Sigmoid colon (tissue), 7 donors: Measurements from ENCODE around the gene RXRA. TPM values are rescaled to one million over a fixed set of nuclear protein-coding genes. Genes with fewer than 3 reads are reported as not detected.

Experiments
- DNase-seq: peaks from one replicate; pipeline ENCODE4 v3.0.0-alpha.2; 2019
- H3K27ac ChIP-seq, 4 donors: fragments of 200-600 bp; sonication (generic); one replicate each; pipeline ENCODE4 v1.5.1; 2016 to 2019; ENCODE audit warnings: mild to moderate bottlenecking in 1 of 4
- H3K27me3 ChIP-seq, 3 donors: fragments of 200-600 bp; sonication (generic); one replicate each; pipeline ENCODE4 v1.5.1; 2019; ENCODE audit warnings: mild to moderate bottlenecking in 1 of 3
- H3K36me3 ChIP-seq, 4 donors: fragments of 200-600 bp; sonication (generic); one replicate each; pipeline ENCODE4 v1.5.1; 2016 to 2019
- H3K4me1 ChIP-seq, 4 donors: fragments of 200-600 bp; sonication (generic); one replicate each; pipeline ENCODE4 v1.5.1; 2017 to 2019
- H3K4me3 ChIP-seq, 4 donors: fragments of 200-600 bp; sonication (generic); one replicate each; pipeline ENCODE4 v1.5.1; 2017 to 2019; ENCODE audit warnings: mild to moderate bottlenecking in 2 of 4, moderate library complexity in 1 of 4
- H3K9me3 ChIP-seq, 4 donors: fragments of 200-600 bp in 3 of 4; sonication (generic) in 3 of 4; one replicate each; pipeline versions ENCODE4 v1.5.1 to v1.6.1; 2013 to 2019
- EP300 ChIP-seq, 4 donors: sonication (generic); formaldehyde crosslinking; IDR thresholded peaks; one replicate each; pipeline ENCODE4 v1.6.1; 2017; ENCODE audit warnings: antibody characterized with exemption in 4 of 4
- POLR2A ChIP-seq, 2 donors: fragments of 450-650 bp; IDR thresholded peaks; one replicate each; pipeline ENCODE4 v1.6.1; 2016; ENCODE audit warnings: antibody characterized with exemption in 2 of 2, mild to moderate bottlenecking in 2 of 2, moderate library complexity in 2 of 2
- POLR2AphosphoS5 ChIP-seq, 4 donors: sonication (generic); formaldehyde crosslinking; IDR thresholded peaks; one replicate each; pipeline ENCODE4 v1.6.1; 2017; ENCODE audit warnings: antibody characterized with exemption in 4 of 4
- WGBS, 2 donors: extraction: QIAGEN DNeasy Blood & Tissue Kit; methylation state at CpG; one replicate each; pipeline ENCODE4 v1.1.7; 2013; 5-methylcytosine and 5-hydroxymethylcytosine counted together
- intact Hi-C: fragments of 100-400 bp; cut with DNase I; formaldehyde crosslinking; loops from one replicate; pipeline ENCODE4 v1.15.1; 2023
- polyA plus RNA-seq, 3 donors: library from polyadenylated mRNA; stranded (reverse); fragments of 200-250 nt; gene quantifications; one replicate each; pipeline ENCODE4 v1.2.3, GENCODE V29; 2013
- total RNA-seq, 4 donors: library from RNA; depleted of rRNA; stranded (reverse); fragments of >200 nt; gene quantifications; one replicate each; pipeline ENCODE4 v1.1.0, GENCODE V29; 2016
- TF ChIP-seq, protein P1 (sequence below), 4 experiments: fragments of 450-650 bp in 3 of 4; fragments of 200-600 bp in 1 of 4; IDR thresholded peaks; one replicate each; pipeline ENCODE4 v1.5.1; 2016 to 2019; ENCODE audit warnings: antibody characterized with exemption in 4 of 4, mild to moderate bottlenecking in 3 of 4, moderate library complexity in 2 of 4
- donor health status: healthy with polysubstance abuse.
- donor health status: Bipolar disorder and iron deficiency.
- donor health status: healthy.

Gene RXRA
- total and polyA plus RNA-seq, 7 donors: 26.7 to 50.8 (median 35.7) TPM

DNA sequence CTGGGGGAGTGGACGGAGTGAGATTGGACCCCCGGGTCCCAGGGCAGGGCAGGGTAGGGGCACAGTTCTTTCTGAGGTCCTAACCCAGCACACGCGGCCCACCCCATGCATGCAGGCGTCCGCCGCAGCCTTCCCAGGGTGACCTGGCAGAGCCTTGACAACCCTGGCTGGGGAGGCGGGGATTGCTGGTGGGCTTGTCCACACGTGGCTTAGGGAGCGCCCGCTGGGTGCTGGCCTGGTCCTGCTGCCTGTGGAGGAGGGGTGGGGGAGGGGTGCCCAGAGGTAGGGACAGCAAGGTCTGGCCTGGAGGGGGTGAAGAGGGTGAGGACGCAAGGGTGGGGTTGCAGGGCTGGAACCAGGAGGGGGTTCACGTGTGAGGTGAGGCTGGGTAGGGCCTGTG is 6.0 kb downstream of the RXRA start:
- Histone ChIP-seq H3K4me1 (peaks cover 0 to 100% (median 95%) of the 10 kb centered on the region in 4 donors), H3K27me3 (no peaks in the 10 kb centered on the region), H3K9me3 (no peaks in the 10 kb centered on the region), H3K4me3 (no peak overlapping the region), H3K27ac (no peak overlapping the region), H3K36me3 (no peaks in the 10 kb centered on the region)
- intact Hi-C loops: no loop called here
- no peak for DNase-seq
- 69 to 86% methylated on average over 13 of the region's 13 CpGs for WGBS, 2 donors
- no peak for TF ChIP-seq POLR2AphosphoS5 (IDR thresholded peaks at IDR 0.05)
- no peak for TF ChIP-seq EP300 (IDR thresholded peaks at IDR 0.05)
- TF ChIP-seq, protein P1, sequence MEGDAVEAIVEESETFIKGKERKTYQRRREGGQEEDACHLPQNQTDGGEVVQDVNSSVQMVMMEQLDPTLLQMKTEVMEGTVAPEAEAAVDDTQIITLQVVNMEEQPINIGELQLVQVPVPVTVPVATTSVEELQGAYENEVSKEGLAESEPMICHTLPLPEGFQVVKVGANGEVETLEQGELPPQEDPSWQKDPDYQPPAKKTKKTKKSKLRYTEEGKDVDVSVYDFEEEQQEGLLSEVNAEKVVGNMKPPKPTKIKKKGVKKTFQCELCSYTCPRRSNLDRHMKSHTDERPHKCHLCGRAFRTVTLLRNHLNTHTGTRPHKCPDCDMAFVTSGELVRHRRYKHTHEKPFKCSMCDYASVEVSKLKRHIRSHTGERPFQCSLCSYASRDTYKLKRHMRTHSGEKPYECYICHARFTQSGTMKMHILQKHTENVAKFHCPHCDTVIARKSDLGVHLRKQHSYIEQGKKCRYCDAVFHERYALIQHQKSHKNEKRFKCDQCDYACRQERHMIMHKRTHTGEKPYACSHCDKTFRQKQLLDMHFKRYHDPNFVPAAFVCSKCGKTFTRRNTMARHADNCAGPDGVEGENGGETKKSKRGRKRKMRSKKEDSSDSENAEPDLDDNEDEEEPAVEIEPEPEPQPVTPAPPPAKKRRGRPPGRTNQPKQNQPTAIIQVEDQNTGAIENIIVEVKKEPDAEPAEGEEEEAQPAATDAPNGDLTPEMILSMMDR (IDR thresholded peaks at IDR 0.05): no peak
- TF ChIP-seq POLR2A (IDR thresholded peaks at IDR 0.05): no peak

DNA sequence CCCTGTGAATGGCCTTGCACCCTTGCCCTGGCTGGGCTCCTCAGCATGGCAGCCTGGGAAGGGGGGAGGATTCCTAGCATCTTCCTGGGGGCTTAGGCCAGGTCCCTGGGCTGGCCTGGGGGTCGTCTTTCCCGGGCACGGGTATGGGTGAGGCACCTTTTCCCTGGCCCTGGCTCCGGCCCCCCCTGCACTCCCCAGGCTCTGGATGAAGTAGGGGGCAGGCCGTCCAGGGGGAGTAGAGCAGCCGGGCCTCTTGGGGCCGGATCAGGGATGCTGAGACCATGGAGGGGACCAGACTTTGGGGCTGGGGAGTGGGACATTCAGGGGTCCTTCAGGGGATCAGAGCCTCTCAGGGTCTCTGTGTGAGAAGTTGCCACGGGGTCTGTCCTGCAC is 6.6 kb downstream of the RXRA start:
- Histone ChIP-seq H3K27ac (no peak overlapping the region), H3K27me3 (no peaks in the 10 kb centered on the region), H3K4me3 (no peak overlapping the region), H3K36me3 (no peaks in the 10 kb centered on the region), H3K4me1 (peaks cover 0 to 100% (median 95%) of the 10 kb centered on the region in 4 donors), H3K9me3 (no peaks in the 10 kb centered on the region)
- intact Hi-C loops: no loop called here
- no peak for DNase-seq
- TF ChIP-seq POLR2A (IDR thresholded peaks at IDR 0.05) (no peak), EP300 (IDR thresholded peaks at IDR 0.05) (no peak), POLR2AphosphoS5 (IDR thresholded peaks at IDR 0.05) (no peak)
- TF ChIP-seq, protein P1 (IDR thresholded peaks at IDR 0.05): no peak
- WGBS, 2 donors: 29 to 69% methylated on average over 8 of the region's 8 CpGs

DNA sequence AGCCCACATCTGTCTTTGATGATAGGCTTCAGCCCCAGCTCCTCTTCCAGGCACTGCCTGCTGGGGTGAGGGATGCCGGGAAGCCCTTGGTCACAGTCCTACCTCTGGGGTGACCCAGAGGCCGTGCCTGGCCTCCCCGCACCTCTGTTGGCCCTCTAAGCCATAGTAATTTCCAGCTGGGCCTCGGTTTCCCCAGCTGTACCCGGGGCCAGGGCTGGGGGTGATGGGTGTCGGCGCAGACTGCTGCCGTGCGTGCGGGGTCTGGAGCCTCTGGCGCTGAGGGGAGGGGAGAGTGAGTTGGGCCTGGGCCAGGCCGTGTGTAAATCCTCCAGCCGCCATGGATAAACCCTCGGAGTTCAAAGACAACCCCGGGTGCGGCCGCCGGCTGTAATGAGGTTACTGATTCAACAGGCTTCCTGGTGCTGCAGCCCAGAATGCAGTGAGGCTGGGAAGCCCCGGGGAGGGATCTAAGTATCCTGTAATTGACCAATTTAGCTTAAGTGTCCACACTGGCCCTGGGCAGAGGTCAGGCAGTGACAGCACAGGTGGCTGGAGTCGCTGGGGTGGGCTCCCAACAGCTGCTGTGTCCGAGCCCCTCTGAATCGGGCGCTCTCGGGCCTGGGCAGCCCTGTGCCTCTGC is 7.1 kb downstream of the RXRA start:
- H3K27me3 ChIP-seq: no peaks in the 10 kb centered on the region
- H3K4me3 ChIP-seq: no peak overlapping the region

DNA sequence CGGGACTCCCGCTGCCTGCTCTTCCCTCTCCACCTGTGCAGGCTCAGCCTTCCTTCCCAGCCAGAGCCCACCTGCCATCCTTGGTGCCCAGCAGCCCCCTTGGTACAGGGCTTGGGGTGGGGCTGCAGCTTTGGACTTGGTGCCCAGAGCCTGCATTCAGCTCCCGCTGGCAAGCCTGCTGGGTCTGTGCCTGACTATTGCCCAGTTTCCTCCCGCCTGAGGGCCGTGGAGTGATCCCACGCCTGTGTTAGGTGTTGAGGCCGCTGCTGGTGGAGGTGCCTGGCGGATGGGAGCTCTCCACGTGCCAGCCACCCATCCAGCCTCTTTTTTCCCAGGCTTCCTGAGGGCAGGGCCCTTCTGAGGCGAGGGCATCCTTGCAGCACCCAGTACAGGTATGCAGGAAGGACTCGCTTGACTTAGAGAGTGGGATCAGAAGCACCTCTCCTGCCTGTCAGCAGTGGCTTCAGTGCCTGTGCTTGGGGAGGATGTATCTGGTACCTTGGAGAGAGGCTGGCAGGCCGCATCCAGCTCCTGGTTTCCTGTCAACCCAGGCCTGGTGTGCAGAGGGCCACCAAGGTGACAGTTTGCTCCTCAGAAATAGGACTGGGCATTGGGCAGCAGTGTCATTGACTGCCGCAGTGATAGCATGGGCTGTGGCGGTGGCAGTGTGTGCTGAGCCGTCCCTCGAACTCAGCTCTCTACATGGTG is 7.8 kb downstream of the RXRA start:
- WGBS, 2 donors: 39 to 77% methylated on average over 16 of the region's 16 CpGs
- Histone ChIP-seq H3K4me1 (peaks cover 0 to 100% (median 95%) of the 10 kb centered on the region in 4 donors), H3K36me3 (no peaks in the 10 kb centered on the region), H3K4me3 (no peak overlapping the region), H3K27ac (no peak overlapping the region), H3K9me3 (no peaks in the 10 kb centered on the region), H3K27me3 (no peaks in the 10 kb centered on the region)
- intact Hi-C loops: no loop called here
- TF ChIP-seq EP300 (IDR thresholded peaks at IDR 0.05): no peak
- TF ChIP-seq POLR2A (IDR thresholded peaks at IDR 0.05): no peak
- TF ChIP-seq POLR2AphosphoS5 (IDR thresholded peaks at IDR 0.05): no peak
- TF ChIP-seq, protein P1 (IDR thresholded peaks at IDR 0.05): no peak
- no peak for DNase-seq

More for the DNA sequence above, 7.1 kb downstream of the RXRA start:
- Histone ChIP-seq H3K4me1 (peaks cover 0 to 100% (median 95%) of the 10 kb centered on the region in 4 donors), H3K27ac (no peak overlapping the region), H3K36me3 (no peaks in the 10 kb centered on the region), H3K9me3 (no peaks in the 10 kb centered on the region)
- DNase-seq: no peak
- WGBS, 2 donors: 8 to 59% methylated on average over 24 of the region's 24 CpGs
- no peak for TF ChIP-seq EP300 (IDR thresholded peaks at IDR 0.05)
- no peak for TF ChIP-seq POLR2A (IDR thresholded peaks at IDR 0.05)
- TF ChIP-seq POLR2AphosphoS5 (IDR thresholded peaks at IDR 0.05): no peak
- TF ChIP-seq, protein P1 (IDR thresholded peaks at IDR 0.05): no peak
- intact Hi-C loops: no loop called here
